GM21825 (cell line): ENCODE results near the gene KRIT1.

ENCODE experiments used
- ATAC-seq: cut with Tn5 transposase; IDR thresholded peaks from one replicate; pipeline ENCODE4 v1.9.1; 2021; ENCODE audit warnings: mild to moderate bottlenecking, moderate library complexity; ENCODE audit not compliant: unreplicated experiment

KRIT1 gene

DNA sequence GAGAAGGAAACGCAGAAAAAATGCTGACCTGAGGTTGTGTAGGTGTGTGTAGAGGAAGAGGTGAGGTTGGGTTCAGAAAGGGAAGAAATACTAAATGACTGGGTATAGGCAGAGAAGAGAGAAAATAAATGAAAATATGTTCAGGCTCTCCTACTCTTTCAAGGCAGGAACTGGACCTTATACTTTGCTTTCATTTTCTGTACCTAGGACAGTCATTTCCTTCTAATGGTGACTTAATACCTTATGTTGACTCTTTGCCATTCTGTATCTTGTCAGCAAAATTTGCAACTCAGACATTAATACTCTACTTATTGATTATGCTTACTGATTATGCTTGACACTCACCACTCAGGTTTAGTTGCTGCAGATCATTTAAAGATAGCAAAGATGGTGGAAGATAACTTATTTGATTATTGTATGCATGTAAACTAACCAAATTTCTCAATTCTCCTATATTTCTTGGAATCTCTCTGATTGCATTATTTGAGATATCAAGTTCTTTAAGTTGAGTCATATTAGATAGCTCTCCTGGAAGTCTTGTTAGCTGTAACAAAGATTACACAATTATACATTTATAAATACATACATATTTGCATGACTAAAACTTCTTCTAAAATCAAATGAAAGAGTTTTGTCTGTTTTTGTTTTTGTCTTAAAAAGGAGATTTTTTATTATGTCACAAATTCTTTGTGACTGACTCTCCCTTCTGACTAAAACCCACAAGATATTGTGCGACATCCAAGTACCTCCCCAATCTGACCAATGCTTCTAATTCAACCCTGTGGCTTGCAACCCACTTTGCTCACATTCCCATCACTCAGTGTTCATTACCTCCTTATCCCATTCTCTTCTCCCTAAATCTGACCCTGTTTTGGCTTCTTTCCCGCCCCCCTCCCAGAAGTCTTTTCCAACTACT lies 86.8 kb downstream of the KRIT1 start:
- ATAC-seq = peak; percentile 72

DNA sequence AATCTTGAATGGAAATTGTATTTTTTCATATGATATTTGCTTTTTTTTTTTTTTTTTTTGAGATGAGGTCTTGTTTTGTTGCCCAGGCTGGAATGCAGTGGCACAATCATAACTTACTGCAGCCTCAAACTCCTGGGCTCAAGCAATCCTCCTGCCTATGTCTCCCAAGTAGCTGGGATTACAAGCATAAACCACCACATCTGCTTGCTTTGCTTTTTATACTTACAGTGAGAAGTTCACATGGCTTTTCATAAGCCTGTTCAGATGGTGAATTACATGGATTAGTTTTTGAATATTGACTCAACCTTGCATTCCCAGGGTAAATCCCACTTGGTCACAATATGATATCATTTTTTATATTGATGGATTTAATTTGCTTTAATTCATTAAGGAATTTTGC lies 88.7 kb downstream of the KRIT1 start:
- no peak for ATAC-seq

DNA sequence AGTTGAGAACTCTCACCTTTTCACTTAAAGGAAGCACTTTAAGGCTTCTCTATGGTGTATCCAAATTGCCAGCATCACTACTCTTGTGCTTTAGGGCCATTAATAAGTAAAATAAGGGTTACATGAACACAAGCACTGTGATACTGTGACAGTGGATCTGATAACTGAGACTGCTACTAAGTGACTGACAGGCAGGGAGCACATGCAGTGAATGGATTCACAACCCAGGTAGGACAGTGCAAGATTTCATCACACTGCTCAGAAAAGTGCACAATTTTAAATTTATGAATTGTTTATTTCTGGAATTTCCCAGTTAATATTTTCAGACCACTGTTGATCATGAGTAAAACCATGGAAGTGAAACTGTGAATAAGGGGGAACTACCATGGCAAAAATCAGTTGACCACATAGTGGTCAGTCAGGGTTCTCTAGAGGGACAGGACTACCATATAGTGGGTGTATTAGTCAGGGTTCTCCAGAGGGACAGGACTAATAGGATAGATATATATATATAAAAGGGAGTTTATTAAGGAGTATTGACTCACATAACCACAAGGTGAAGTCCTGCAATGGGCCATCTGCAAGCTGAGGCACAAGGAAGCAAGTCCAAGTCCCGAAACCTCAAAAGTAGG lies 90.5 kb downstream of the KRIT1 start:
- ATAC-seq = no peak

DNA sequence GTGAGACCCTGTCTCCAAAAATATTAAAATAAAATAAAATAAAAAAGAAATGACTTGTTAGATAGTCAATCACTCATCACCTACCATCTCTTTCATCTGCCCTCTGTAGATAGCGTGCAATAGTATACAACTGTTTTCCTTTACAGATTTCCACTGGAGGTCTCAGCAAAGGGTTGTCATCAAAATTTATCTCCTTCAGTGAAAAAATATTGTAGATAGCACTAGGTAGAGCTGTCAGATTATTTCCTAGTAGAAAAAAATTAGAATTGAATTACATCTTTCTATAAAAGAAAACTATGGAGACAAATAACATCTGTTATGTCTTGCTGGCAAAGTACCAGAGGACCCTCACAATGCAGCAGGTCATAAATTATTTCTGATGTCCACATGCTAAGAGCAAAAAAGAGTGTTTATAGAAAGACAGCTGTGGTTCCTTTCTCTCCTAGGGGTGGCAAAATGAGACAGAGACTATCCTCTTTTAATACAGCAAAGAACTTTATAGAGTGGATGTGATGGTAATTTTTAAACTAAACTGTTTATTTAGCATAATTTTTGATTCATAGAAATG lies 95.2 kb downstream of the KRIT1 start:
- ATAC-seq = no peak

DNA sequence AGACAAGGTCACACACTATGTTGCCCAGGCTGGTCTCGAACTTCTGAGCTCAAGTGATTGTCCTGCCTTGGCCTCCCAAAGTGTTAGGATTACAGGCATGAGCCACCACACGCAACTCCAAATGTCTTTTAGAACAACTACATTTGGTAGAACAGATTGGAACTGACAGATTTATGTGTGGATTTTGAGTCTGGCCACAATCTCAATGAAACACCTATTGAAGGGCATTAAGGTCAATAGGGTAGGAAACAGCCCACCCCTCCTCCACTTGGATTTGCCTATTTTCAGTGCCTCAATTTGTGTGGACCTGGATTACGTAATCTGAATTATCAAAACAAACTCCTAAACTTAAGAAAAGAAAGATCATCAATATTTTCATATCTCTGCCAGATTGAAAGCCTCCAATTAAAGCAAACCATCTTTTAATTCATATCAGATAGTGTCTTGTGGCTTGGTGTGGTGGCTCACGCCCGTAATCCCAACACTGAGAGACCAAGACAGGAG lies 95.9 kb downstream of the KRIT1 start:
- ATAC-seq = no peak
